OCI-LY3 (cell line): ENCODE data around the gene GPR45.

Experiments used
- H2AFZ ChIP-seq: fragments of 200-600, 300-600 bp; shearing (Covaris generic); 2 replicates; pipeline ENCODE4 v1.6.0; 2014; ENCODE audit warnings: antibody characterized with exemption, low read depth, low read length
- H3K27ac ChIP-seq: fragments of 200-600, 300-600 bp; sonication (generic); 2 replicates; pipeline ENCODE4 v1.5.1; 2014; ENCODE audit warnings: mild to moderate bottlenecking, low read length, moderate library complexity, mixed read lengths
- H3K27me3 ChIP-seq: fragments of 200-600, 300-600 bp; sonication (generic); 2 replicates; pipeline ENCODE4 v1.6.1; 2014; ENCODE audit warnings: low read depth, low read length, mixed read lengths
- H3K36me3 ChIP-seq: fragments of 200-600, 300-600 bp; sonication (generic); replicated peaks from 2 replicates; pipeline ENCODE3; 2014; ENCODE audit warnings: low read depth, low read length, mixed read lengths
- H3K4me1 ChIP-seq: fragments of 300-600, 200-600 bp; sonication (generic); 2 replicates; pipeline ENCODE4 v1.6.1; 2014; ENCODE audit warnings: low read length, mixed read lengths
- H3K4me2 ChIP-seq: fragments of 200-600, 300-600 bp; sonication (generic); 2 replicates; pipeline ENCODE4 v1.6.1; 2014; ENCODE audit warnings: low read length, mixed read lengths
- H3K4me3 ChIP-seq: fragments of 300-600, 200-600 bp; sonication (generic); 2 replicates; pipeline ENCODE4 v1.5.1; 2014; ENCODE audit warnings: antibody characterized with exemption, mild to moderate bottlenecking, low read length, moderate library complexity
- H3K79me2 ChIP-seq: fragments of 300-600, 200-600 bp; shearing (Covaris generic); 2 replicates; pipeline ENCODE4 v1.6.1; 2014; ENCODE audit warnings: mild to moderate bottlenecking, low read length, mixed read lengths
- H3K9ac ChIP-seq: fragments of 300-600, 200-600 bp; shearing (Covaris generic); 2 replicates; pipeline ENCODE4 v1.6.0; 2014; ENCODE audit warnings: mild to moderate bottlenecking, low read length, moderate library complexity
- H3K9me3 ChIP-seq: fragments of 200-600, 300-600 bp; shearing (Covaris generic); 2 replicates; pipeline ENCODE4 v1.6.1; 2014; ENCODE audit warnings: low read length, mixed read lengths; ENCODE audit not compliant: insufficient read depth
- H4K20me1 ChIP-seq: fragments of 200-600, 300-600 bp; sonication (generic); 2 replicates; pipeline ENCODE4 v1.6.1; 2016; ENCODE audit warnings: low read length, mixed read lengths; ENCODE audit not compliant: insufficient read depth
- CTCF ChIP-seq: fragments of 200-600, 300-600 bp; sonication (generic); IDR thresholded peaks from 2 replicates; pipeline ENCODE4 v1.5.1; 2014; ENCODE audit warnings: antibody characterized with exemption, low read length, low read depth
- EZH2phosphoT487 ChIP-seq: fragments of 200-600 bp; shearing (Covaris generic); IDR thresholded peaks from 2 replicates; pipeline ENCODE4 v1.6.1; 2018; ENCODE audit warnings: antibody characterized with exemption, mixed run types, low read depth

Gene GPR45

GRCh38 chr2:105236060-105236424 lies 5.5 kb upstream of the GPR45 start:
- Histone ChIP-seq H3K27me3 (no peaks in the 10 kb centered on the region), H3K9ac (no peak overlapping the region), H3K36me3 (no peaks in the 10 kb centered on the region), H3K4me3 (no peak overlapping the region), H3K4me1 (peaks cover 23% of the 10 kb centered on the region), H3K4me2 (peak overlapping the region; percentile 42), H4K20me1 (no peaks in the 10 kb centered on the region), H3K9me3 (no peaks in the 10 kb centered on the region), H3K79me2 (no peaks in the 10 kb centered on the region), H3K27ac (no peak overlapping the region), H2AFZ (0 out of 2 replicates have a peak overlapping the region, but pooled peaks have one; percentile 12)
- TF ChIP-seq EZH2phosphoT487: no peak
- no peak for TF ChIP-seq CTCF

- Histone ChIP-seq H3K4me3 (no peak overlapping the region), H3K9me3 (no peaks in the 10 kb centered on the region), H3K27me3 (no peaks in the 10 kb centered on the region), H3K9ac (no peak overlapping the region; the same call in 1 of the 2 replicates), H3K4me1 (peaks cover 23% of the 10 kb centered on the region), H2AFZ (peak overlapping the region; percentile 86; the same call in 1 of the 2 replicates), H4K20me1 (no peaks in the 10 kb centered on the region), H3K36me3 (no peaks in the 10 kb centered on the region), H3K4me2 (peak overlapping the region; percentile 20), H3K27ac (no peak overlapping the region), H3K79me2 (no peaks in the 10 kb centered on the region)
- no peak for TF ChIP-seq CTCF
- no peak for TF ChIP-seq EZH2phosphoT487
Observed at GRCh38 chr2:105237045-105237765, 4.3 kb upstream of the GPR45 start.

GRCh38 chr2:105238664-105239240 lies 2.8 kb upstream of the GPR45 start:
- Histone ChIP-seq H3K4me2 (peak overlapping the region; percentile 72), H3K9ac (peak overlapping the region; percentile 47; the same call in 1 of the 2 replicates), H2AFZ (no peak overlapping the region)

More at GRCh38 chr2:105238664-105239240, 2.8 kb upstream of the GPR45 start:
- H3K9me3 ChIP-seq: no peaks in the 10 kb centered on the region
- H4K20me1 ChIP-seq: no peaks in the 10 kb centered on the region
- no peaks in the 10 kb centered on the region for H3K79me2 ChIP-seq
- peaks cover 25% of the 10 kb centered on the region for H3K4me1 ChIP-seq
- H3K4me3 ChIP-seq: peak overlapping the region; percentile 71
- H3K36me3 ChIP-seq: no peaks in the 10 kb centered on the region
- no peaks in the 10 kb centered on the region for H3K27me3 ChIP-seq
- TF ChIP-seq EZH2phosphoT487 (no peak), CTCF (no peak)
- H3K27ac ChIP-seq: peak overlapping the region; percentile 16; the same call in 1 of the 2 replicates
